ENCODE data around the gene FOXQ1. TPM values are rescaled to one million over a fixed set of nuclear protein-coding genes. Genes with fewer than 3 reads are reported as not detected.

FOXQ1 gene
- total RNA-seq, 1 donor from 2014 or later: not detected

- Mint-ChIP-seq H3K27ac (no peak overlapping the region), H3K4me3 (ENCODE audit: low read depth) (no peak overlapping the region), H3K36me3 (ENCODE audit: low read depth) (no peaks in the 10 kb centered on the region), H3K4me1 (ENCODE audit: low read depth) (no peaks in the 10 kb centered on the region), H3K27me3 (ENCODE audit: low read depth) (peaks cover 30% of the 10 kb centered on the region), H3K9me3 (no peaks in the 10 kb centered on the region)
- intact Hi-C loops (cut with micrococcal nuclease): no loop called here
- no peak for DNase-seq (ENCODE audit: low spot score)
These were observed 13.1 kb upstream of the FOXQ1 start for GRCh38 chr6:1298768-1299167.

DNA sequence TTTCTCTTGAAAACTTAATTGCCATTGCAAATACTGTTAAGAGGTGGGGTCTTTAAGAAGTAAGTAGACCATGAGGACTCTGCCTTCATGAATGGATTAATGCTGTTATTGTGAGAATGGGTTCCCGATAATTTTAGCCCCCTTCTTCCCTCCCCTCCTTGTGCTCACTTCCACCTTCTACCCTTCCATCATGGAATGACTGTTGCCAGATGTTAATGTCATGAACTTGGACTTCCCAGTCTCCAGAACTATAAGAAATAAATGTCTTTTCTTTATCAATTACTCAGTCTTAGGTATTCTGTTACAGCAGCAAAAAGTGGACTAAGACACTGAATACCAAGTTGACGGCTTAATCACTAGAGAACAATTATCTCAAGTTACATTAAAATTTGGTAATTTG lies 5.8 kb upstream of the FOXQ1 start:
- intact Hi-C loops (cut with micrococcal nuclease): no loop called here
- Mint-ChIP-seq H3K27me3 (ENCODE audit: low read depth) (peaks cover 61% of the 10 kb centered on the region), H3K4me1 (ENCODE audit: low read depth) (peaks cover 2% of the 10 kb centered on the region), H3K36me3 (ENCODE audit: low read depth) (no peaks in the 10 kb centered on the region), H3K27ac (no peak overlapping the region), H3K4me3 (ENCODE audit: low read depth) (no peak overlapping the region), H3K9me3 (no peaks in the 10 kb centered on the region)
- DNase-seq (ENCODE audit: low spot score): no peak

DNA sequence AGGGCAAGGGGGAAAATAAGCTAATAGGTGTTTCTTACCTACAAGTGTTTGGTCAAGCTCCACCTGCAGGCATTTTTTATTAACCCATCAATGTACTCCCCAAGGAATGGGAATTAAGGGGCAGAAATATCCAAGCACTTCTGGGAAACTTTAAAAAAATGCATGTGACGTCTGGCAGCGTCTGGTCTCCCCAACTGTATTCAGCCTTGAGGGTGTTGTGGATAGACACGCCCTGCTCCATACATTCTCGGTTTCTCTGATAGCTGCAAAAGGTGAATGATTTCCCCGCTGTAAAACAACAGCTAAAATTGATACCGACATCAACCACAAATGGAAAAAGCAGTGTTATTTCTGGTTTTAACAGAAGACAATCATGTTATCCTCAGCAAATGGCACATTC lies 2.5 kb upstream of the FOXQ1 start:
- Mint-ChIP-seq H3K27me3 (ENCODE audit: low read depth) (peaks cover 65% of the 10 kb centered on the region), H3K9me3 (no peaks in the 10 kb centered on the region), H3K4me1 (ENCODE audit: low read depth) (peaks cover 9% of the 10 kb centered on the region), H3K36me3 (ENCODE audit: low read depth) (no peaks in the 10 kb centered on the region), H3K27ac (no peak overlapping the region), H3K4me3 (ENCODE audit: low read depth) (no peak overlapping the region)
- DNase-seq (ENCODE audit: low spot score): no peak
- intact Hi-C loops (cut with micrococcal nuclease): no loop called here

GRCh38 chr6:1310628-1311399 lies 1.1 kb upstream of the FOXQ1 start:
- Mint-ChIP-seq H3K36me3 (ENCODE audit: low read depth) (no peaks in the 10 kb centered on the region), H3K9me3 (no peaks in the 10 kb centered on the region), H3K4me3 (ENCODE audit: low read depth) (peak overlapping the region; percentile 67), H3K27me3 (ENCODE audit: low read depth) (peaks cover 73% of the 10 kb centered on the region), H3K27ac (no peak overlapping the region), H3K4me1 (ENCODE audit: low read depth) (peaks cover 9% of the 10 kb centered on the region)
- no peak for DNase-seq (ENCODE audit: low spot score)
- intact Hi-C loops (cut with micrococcal nuclease): loop anchor here (1.0 to 5.0 kb wide), 3 partner anchors 68 to 514 kb away; partner anchors contain the start of gene FOXC1

DNA sequence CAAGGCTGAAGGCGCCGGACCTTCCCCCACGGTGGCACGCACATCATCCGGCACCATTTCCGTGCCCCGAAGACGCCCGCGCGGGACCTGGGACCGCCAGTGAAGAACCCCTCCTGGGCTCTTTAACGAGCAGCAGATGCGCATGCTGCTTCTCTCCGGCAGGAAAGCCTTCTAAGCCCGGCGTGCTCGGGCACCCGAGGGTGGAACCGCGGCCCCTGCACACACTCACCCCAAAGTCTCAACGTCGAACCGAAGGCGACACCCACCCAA lies 240 bp downstream of the FOXQ1 start:
- Mint-ChIP-seq H3K9me3 (no peaks in the 10 kb centered on the region), H3K27me3 (ENCODE audit: low read depth) (peaks cover 68% of the 10 kb centered on the region), H3K36me3 (ENCODE audit: low read depth) (no peaks in the 10 kb centered on the region), H3K27ac (peak overlapping the region; percentile 42), H3K4me3 (ENCODE audit: low read depth) (peak overlapping the region; percentile 35), H3K4me1 (ENCODE audit: low read depth) (peaks cover 9% of the 10 kb centered on the region)
- DNase-seq (ENCODE audit: low spot score): no peak
- intact Hi-C loops (cut with micrococcal nuclease): loop anchor here (2.0 to 5.0 kb wide), 3 partner anchors 79 to 515 kb away; partner anchors contain the start of gene FOXC1

DNA sequence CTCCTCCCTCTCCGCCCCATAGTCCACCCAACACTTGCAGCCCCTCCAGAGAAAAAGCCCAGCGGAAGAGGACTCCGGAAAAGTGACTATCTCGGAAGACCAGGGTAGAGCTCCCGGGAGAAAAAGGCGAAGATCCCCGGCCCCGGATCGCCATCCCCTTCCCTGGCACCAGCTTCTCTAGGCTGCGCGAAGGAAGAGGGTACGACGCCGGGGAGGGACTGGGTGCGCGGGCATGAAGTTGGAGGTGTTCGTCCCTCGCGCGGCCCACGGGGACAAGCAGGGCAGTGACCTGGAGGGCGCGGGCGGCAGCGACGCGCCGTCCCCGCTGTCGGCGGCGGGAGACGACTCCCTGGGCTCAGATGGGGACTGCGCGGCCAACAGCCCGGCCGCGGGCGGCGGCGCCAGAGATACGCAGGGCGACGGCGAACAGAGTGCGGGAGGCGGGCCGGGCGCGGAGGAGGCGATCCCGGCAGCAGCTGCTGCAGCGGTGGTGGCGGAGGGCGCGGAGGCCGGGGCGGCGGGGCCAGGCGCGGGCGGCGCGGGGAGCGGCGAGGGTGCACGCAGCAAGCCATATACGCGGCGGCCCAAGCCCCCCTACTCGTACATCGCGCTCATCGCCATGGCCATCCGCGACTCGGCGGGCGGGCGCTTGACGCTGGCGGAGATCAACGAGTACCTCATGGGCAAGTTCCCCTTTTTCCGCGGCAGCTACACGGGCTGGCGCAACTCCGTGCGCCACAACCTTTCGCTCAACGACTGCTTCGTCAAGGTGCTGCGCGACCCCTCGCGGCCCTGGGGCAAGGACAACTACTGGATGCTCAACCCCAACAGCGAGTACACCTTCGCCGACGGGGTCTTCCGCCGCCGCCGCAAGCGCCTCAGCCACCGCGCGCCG lies 822 bp downstream of the FOXQ1 start:
- peaks cover 63% of the 10 kb centered on the region for H3K27me3 Mint-ChIP-seq (ENCODE audit: low read depth)
- H3K9me3 Mint-ChIP-seq: no peaks in the 10 kb centered on the region
- no peaks in the 10 kb centered on the region for H3K36me3 Mint-ChIP-seq (ENCODE audit: low read depth)
- peak overlapping the region; percentile 35 for H3K4me3 Mint-ChIP-seq (ENCODE audit: low read depth)
- intact Hi-C loops (cut with micrococcal nuclease): loop anchor here (2.0 to 5.0 kb wide), 3 partner anchors 78 to 515 kb away; partner anchors contain the start of gene FOXC1
- peak; percentile 11 for DNase-seq (ENCODE audit: low spot score)
- H3K27ac Mint-ChIP-seq: peak overlapping the region; percentile 42
- peaks cover 9% of the 10 kb centered on the region for H3K4me1 Mint-ChIP-seq (ENCODE audit: low read depth)

DNA sequence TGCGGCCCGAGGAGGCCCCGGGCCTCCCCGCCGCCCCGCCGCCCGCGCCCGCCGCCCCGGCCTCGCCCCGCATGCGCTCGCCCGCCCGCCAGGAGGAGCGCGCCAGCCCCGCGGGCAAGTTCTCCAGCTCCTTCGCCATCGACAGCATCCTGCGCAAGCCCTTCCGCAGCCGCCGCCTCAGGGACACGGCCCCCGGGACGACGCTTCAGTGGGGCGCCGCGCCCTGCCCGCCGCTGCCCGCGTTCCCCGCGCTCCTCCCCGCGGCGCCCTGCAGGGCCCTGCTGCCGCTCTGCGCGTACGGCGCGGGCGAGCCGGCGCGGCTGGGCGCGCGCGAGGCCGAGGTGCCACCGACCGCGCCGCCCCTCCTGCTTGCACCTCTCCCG lies 1.5 kb downstream of the FOXQ1 start:
- Mint-ChIP-seq H3K4me1 (ENCODE audit: low read depth) (peaks cover 9% of the 10 kb centered on the region), H3K4me3 (ENCODE audit: low read depth) (no peak overlapping the region), H3K36me3 (ENCODE audit: low read depth) (no peaks in the 10 kb centered on the region), H3K9me3 (no peaks in the 10 kb centered on the region), H3K27ac (no peak overlapping the region), H3K27me3 (ENCODE audit: low read depth) (peaks cover 63% of the 10 kb centered on the region)
- DNase-seq (ENCODE audit: low spot score): no peak
- intact Hi-C loops (cut with micrococcal nuclease): loop anchor here (2.0 to 5.0 kb wide), 3 partner anchors 77 to 516 kb away; partner anchors contain the start of gene FOXC1

DNA sequence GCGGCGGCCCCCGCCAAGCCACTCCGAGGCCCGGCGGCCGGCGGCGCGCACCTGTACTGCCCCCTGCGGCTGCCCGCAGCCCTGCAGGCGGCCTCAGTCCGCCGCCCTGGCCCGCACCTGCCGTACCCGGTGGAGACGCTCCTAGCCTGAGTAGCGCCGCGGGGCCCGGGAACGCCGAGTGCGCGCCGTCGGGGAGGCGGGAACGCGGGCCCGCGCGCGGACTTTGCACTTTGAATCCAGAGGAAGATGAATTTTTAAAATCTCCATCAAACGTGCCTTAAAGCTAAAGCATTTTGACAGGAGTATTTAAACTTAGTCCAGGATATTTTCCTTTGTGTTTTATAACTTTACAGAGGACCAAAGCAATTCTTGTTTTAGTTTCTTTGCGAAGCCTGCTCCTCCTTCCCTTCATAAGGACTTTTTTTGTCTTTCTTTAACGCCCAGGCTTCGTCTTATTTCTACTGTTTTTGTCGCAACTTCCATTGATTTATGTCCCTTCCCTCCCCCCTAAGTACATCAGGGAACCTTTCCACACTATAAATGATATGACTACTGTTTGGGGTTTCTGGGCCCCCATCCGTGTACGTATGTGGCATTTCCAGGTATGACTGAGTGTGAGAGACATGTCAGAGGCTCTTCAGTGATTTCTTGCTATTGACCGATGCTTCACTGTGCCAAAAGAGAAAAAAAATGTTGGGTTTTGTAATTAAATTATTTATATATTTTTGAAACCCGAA lies 2.0 kb downstream of the FOXQ1 start:
- peak overlapping the region; percentile 65 for H3K27ac Mint-ChIP-seq
- DNase-seq (ENCODE audit: low spot score): no peak
- no peaks in the 10 kb centered on the region for H3K9me3 Mint-ChIP-seq
- H3K4me3 Mint-ChIP-seq (ENCODE audit: low read depth): peak overlapping the region; percentile 62
- H3K27me3 Mint-ChIP-seq (ENCODE audit: low read depth): peaks cover 58% of the 10 kb centered on the region
- intact Hi-C loops (cut with micrococcal nuclease): loop anchor here (2.0 to 5.0 kb wide), 3 partner anchors 77 to 517 kb away; partner anchors contain the start of gene FOXC1
- no peaks in the 10 kb centered on the region for H3K36me3 Mint-ChIP-seq (ENCODE audit: low read depth)
- peaks cover 9% of the 10 kb centered on the region for H3K4me1 Mint-ChIP-seq (ENCODE audit: low read depth)

GRCh38 chr6:1314617-1315016 lies 2.7 kb downstream of the FOXQ1 start:
- DNase-seq (ENCODE audit: low spot score): no peak
- H3K36me3 Mint-ChIP-seq (ENCODE audit: low read depth): no peaks in the 10 kb centered on the region
- no peaks in the 10 kb centered on the region for H3K9me3 Mint-ChIP-seq
- peaks cover 51% of the 10 kb centered on the region for H3K27me3 Mint-ChIP-seq (ENCODE audit: low read depth)
- intact Hi-C loops (cut with micrococcal nuclease): loop anchor here (5.0 kb wide), 2 partner anchors 293 to 517 kb away; partner anchors contain the start of gene FOXC1
- no peak overlapping the region for H3K4me3 Mint-ChIP-seq (ENCODE audit: low read depth)
- H3K27ac Mint-ChIP-seq: no peak overlapping the region
- peaks cover 9% of the 10 kb centered on the region for H3K4me1 Mint-ChIP-seq (ENCODE audit: low read depth)

GRCh38 chr6:1315201-1315559 lies 3.3 kb downstream of the FOXQ1 start:
- intact Hi-C loops (cut with micrococcal nuclease): no loop called here
- H3K27me3 Mint-ChIP-seq (ENCODE audit: low read depth): peaks cover 46% of the 10 kb centered on the region
- no peak overlapping the region for H3K4me3 Mint-ChIP-seq (ENCODE audit: low read depth)
- DNase-seq (ENCODE audit: low spot score): no peak
- H3K9me3 Mint-ChIP-seq: no peaks in the 10 kb centered on the region
- no peak overlapping the region for H3K27ac Mint-ChIP-seq
- no peaks in the 10 kb centered on the region for H3K36me3 Mint-ChIP-seq (ENCODE audit: low read depth)
- H3K4me1 Mint-ChIP-seq (ENCODE audit: low read depth): peaks cover 9% of the 10 kb centered on the region

DNA sequence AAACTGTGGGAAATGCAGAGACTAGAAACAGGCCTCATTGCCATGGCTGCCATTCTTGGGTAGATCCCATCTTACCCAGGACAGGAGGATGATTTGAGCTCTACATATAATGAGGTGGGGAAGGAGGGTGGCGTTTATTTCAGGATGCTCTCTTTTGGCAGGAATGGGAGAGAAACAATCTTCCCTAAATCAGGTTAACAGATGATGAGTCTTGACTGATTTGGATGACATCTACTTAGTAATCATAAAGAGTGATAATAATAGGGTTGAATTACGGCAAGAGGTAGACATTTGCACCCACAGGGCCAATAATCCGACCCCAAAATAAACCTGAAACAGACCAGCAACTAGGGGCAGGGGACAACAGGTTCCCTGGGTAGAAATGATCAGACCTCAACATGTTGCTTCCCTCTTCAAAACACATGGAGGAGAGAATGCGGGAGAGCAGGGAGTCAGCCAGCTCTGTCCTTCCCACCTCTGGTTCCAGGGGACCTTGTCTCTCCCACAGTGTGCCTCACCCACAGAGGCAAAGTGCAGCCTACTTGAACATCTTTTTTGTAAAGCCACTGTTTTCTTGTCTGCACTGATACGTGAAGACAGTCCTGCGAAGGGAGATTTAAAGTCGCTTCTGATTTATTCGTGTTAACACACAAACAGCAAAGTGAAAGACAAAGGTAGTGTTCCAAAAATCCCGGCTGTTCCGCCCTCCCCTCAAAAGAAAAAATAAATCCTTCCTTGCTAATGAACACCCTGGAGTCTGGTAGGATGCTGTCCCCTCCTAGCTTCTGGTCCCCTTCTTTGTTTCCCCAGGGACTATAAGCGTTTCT lies 3.9 kb downstream of the FOXQ1 start:
- no peaks in the 10 kb centered on the region for H3K9me3 Mint-ChIP-seq
- no peak for DNase-seq (ENCODE audit: low spot score)
- peaks cover 9% of the 10 kb centered on the region for H3K4me1 Mint-ChIP-seq (ENCODE audit: low read depth)
- intact Hi-C loops (cut with micrococcal nuclease): no loop called here
- no peak overlapping the region for H3K27ac Mint-ChIP-seq
- no peak overlapping the region for H3K4me3 Mint-ChIP-seq (ENCODE audit: low read depth)
- no peaks in the 10 kb centered on the region for H3K36me3 Mint-ChIP-seq (ENCODE audit: low read depth)
- peaks cover 40% of the 10 kb centered on the region for H3K27me3 Mint-ChIP-seq (ENCODE audit: low read depth)

DNA sequence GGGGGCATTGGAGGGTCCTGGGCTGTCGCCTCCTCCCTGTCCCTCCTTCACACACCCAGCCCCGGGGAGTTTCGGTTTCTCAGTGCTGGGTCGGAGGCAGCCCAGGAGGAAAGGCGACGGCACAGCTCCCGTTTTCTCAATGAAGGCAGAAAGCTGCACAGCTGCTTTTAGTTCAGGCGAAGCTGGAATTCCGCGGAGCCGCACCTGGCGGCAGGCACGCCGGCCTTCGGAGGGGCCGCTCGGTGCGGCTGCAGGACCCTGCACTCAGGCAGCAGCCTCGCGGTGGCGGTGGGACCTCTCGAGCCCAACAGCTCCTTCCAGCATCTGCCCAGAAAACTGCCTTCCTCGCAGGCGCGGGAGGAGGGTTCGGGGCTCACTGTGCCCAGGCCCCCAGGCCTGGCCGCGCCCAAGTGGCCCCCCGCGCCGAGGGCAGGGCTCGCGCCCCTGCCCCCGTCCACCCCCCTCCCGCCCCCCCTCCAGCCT lies 4.6 kb downstream of the FOXQ1 start:
- Mint-ChIP-seq H3K4me1 (ENCODE audit: low read depth) (peaks cover 6% of the 10 kb centered on the region), H3K27me3 (ENCODE audit: low read depth) (peaks cover 33% of the 10 kb centered on the region), H3K27ac (no peak overlapping the region), H3K36me3 (ENCODE audit: low read depth) (no peaks in the 10 kb centered on the region), H3K9me3 (no peaks in the 10 kb centered on the region), H3K4me3 (ENCODE audit: low read depth) (no peak overlapping the region)
- no peak for DNase-seq (ENCODE audit: low spot score)
- intact Hi-C loops (cut with micrococcal nuclease): no loop called here

Measured in activated T-helper 2 cell treated with anti-CD3 and anti-CD28 coated beads, Interferon-gamma antibody, Interleukin-2, Interleukin-4, amounts not matched to agents 10 μg/mL and 5 μg/mL and 100 μg/mL, durations not matched to agents 14 hours and 24 hours and 36 hours (primary cell).